ENCODE results near the gene GRID2. TPM values are rescaled to one million over a fixed set of nuclear protein-coding genes. Genes with fewer than 3 reads are reported as not detected.

The GRID2 gene
- total and polyA plus RNA-seq, 2 of the 4 experiments (the other 2 are of a cell fraction) = under 0.01 TPM; not detected in 1

DNA sequence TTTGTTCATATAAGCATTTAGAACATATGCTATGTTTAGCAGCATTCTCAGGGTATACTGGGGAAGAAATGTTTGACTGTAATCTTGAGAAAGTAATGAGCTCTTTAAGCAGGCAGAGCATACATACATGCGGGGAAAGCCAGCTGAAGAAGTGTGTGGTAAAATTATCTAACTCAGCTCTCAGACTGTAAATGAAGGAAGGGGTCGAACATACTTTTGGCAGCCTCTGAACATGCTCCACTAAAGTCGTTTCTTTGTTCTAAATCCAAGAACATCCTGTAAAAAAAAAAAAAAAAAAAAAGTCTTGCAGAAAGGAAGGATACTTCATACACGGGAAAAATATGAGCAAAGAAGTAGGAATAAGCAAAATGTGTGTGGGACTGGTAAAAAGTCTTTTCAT, 224.8 kb downstream of the GRID2 start:
- CTCF ChIA-PET = no interaction called here

More for the DNA sequence above, 224.8 kb downstream of the GRID2 start:
- ATAC-seq (ENCODE audit: low read depth) (no peak), DNase-seq (no peak)
- H3K36me3 ChIP-seq (ENCODE audit: control insufficient read depth, insufficient read depth, low read length) = no peaks in the 10 kb centered on the region
- no peak overlapping the region for H4K8ac ChIP-seq (ENCODE audit: low read depth in 2 of 2, low read length in 2 of 2)
- H4K20me1 ChIP-seq (ENCODE audit: insufficient read depth, low read length) = no peaks in the 10 kb centered on the region
- intact Hi-C loops (cut with micrococcal nuclease) = no loop called here
- no peak overlapping the region for H2AK9ac ChIP-seq (replicated peaks; ENCODE audit: low read depth, low read length, poor library complexity)
- no TSS peak for BruUV-seq (replicated peaks)
- H3K4me2 ChIP-seq (ENCODE audit: low read depth, low read length) = no peak overlapping the region
- H2AK5ac ChIP-seq (ENCODE audit: low read depth, low read length) = no peak overlapping the region
- no peaks in the 10 kb centered on the region for H3K27me3 ChIP-seq (ENCODE audit: control insufficient read depth, insufficient read depth, low read length)
- no peak overlapping the region for H3K56ac ChIP-seq (ENCODE audit: extremely low read depth, insufficient read depth, low read length)
- no peak overlapping the region for H4K91ac ChIP-seq (ENCODE audit: insufficient read depth, low read depth, low read length)
- no peaks in the 10 kb centered on the region for H3K79me1 ChIP-seq (ENCODE audit: low read depth in 1 of 2, low read length in 2 of 2)
- H2BK120ac ChIP-seq (ENCODE audit: low read depth, low read length) = no peak overlapping the region
- H3K18ac ChIP-seq (ENCODE audit: low read depth, low read length) = no peak overlapping the region
- H3K9me1 ChIP-seq (ENCODE audit: insufficient read depth, low read length) = no peaks in the 10 kb centered on the region
- H3K9ac ChIP-seq (ENCODE audit: low read depth, low read length) = no peak overlapping the region
- no peak overlapping the region for H2BK15ac ChIP-seq (ENCODE audit: low read depth, low read length)
- H3K4me1 ChIP-seq (ENCODE audit: control insufficient read depth, insufficient read depth, low read length) = no peaks in the 10 kb centered on the region
- no peak for TF ChIP-seq MAFK (IDR thresholded peaks at IDR 0.05; ENCODE audit: low read depth, low read length)
- TF ChIP-seq, protein P1, sequence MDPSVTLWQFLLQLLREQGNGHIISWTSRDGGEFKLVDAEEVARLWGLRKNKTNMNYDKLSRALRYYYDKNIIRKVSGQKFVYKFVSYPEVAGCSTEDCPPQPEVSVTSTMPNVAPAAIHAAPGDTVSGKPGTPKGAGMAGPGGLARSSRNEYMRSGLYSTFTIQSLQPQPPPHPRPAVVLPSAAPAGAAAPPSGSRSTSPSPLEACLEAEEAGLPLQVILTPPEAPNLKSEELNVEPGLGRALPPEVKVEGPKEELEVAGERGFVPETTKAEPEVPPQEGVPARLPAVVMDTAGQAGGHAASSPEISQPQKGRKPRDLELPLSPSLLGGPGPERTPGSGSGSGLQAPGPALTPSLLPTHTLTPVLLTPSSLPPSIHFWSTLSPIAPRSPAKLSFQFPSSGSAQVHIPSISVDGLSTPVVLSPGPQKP (IDR thresholded peaks at IDR 0.05; ENCODE audit: borderline replicate concordance, low read depth, low read length) = no peak
- no peak for TF ChIP-seq RAD21 (IDR thresholded peaks at IDR 0.05; ENCODE audit: low read length)
- no peak overlapping the region for H2BK5ac ChIP-seq (ENCODE audit: low read depth, low read length, poor library complexity, severe bottlenecking)
- no peak overlapping the region for H4K5ac ChIP-seq (ENCODE audit: low read depth, low read length)
- H3K9me3 ChIP-seq (ENCODE audit: control insufficient read depth, insufficient read depth, low read length) = no peaks in the 10 kb centered on the region
- no CpG with 5 or more reads among the region's 4 CpGs for WGBS, 2 experiments (ENCODE audit: extremely low coverage in 2 of 2, insufficient read length in 1 of 2)
- dilution Hi-C loops (cut with HindIII; ENCODE audit: low sequenced_read_pairs, unreplicated experiment) = no loop called here
- no peak overlapping the region for H2AFZ ChIP-seq (replicated peaks; ENCODE audit: low read length, poor library complexity)
- in situ Hi-C loops (cut with MboI; ENCODE audit: low sequenced_read_pairs) = no loop called here
- no peak overlapping the region for H3K14ac ChIP-seq (replicated peaks; ENCODE audit: low read depth, low read length)
- no peak overlapping the region for H2BK20ac ChIP-seq (ENCODE audit: low read depth, low read length)
- H3K4ac ChIP-seq (ENCODE audit: low read depth, low read length) = no peak overlapping the region
- POLR2A ChIA-PET (ENCODE audit: unreplicated experiment) = no interaction called here
- no peak overlapping the region for H3K4me3 ChIP-seq (ENCODE audit: insufficient read depth, low read depth, low read length)
- no peak overlapping the region for H3K23ac ChIP-seq (ENCODE audit: low read depth, low read length)
- H3K27ac ChIP-seq (ENCODE audit: insufficient read depth, low read length) = no peak overlapping the region
